Measurements from ENCODE around the gene TSNAX.

TSNAX gene

DNA sequence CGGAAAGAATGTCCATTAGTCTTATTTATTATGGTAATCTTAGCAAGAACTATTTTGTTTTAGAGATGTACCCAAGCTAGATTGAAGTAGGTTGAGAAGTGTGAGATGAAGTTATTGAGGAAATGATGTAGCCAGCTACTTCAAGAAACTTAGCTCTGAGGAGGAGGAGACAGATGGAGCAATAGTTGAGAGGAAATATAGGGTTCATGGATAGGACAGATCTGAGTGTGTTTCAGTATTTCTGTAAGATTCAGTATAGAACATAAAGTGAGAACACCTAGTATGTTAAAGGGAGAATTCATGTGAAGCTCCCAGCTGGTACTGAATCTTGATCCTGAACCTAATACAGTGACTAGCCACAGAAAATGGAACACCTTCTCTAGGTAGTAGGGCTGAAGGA, 28.9 kb downstream of the TSNAX start:
- TF ChIP-seq, protein P1, sequence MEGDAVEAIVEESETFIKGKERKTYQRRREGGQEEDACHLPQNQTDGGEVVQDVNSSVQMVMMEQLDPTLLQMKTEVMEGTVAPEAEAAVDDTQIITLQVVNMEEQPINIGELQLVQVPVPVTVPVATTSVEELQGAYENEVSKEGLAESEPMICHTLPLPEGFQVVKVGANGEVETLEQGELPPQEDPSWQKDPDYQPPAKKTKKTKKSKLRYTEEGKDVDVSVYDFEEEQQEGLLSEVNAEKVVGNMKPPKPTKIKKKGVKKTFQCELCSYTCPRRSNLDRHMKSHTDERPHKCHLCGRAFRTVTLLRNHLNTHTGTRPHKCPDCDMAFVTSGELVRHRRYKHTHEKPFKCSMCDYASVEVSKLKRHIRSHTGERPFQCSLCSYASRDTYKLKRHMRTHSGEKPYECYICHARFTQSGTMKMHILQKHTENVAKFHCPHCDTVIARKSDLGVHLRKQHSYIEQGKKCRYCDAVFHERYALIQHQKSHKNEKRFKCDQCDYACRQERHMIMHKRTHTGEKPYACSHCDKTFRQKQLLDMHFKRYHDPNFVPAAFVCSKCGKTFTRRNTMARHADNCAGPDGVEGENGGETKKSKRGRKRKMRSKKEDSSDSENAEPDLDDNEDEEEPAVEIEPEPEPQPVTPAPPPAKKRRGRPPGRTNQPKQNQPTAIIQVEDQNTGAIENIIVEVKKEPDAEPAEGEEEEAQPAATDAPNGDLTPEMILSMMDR (IDR thresholded peaks at IDR 0.05; ENCODE audit: extremely low read depth, insufficient read depth, missing control alignments) = no peak
- no peak for DNase-seq (ENCODE audit: low spot score)
- in situ Hi-C loops (cut with MboI; ENCODE audit: low pct_unique_long_range_greater_than_20kb, low sequenced_read_pairs, unreplicated experiment) = no loop called here

DNA sequence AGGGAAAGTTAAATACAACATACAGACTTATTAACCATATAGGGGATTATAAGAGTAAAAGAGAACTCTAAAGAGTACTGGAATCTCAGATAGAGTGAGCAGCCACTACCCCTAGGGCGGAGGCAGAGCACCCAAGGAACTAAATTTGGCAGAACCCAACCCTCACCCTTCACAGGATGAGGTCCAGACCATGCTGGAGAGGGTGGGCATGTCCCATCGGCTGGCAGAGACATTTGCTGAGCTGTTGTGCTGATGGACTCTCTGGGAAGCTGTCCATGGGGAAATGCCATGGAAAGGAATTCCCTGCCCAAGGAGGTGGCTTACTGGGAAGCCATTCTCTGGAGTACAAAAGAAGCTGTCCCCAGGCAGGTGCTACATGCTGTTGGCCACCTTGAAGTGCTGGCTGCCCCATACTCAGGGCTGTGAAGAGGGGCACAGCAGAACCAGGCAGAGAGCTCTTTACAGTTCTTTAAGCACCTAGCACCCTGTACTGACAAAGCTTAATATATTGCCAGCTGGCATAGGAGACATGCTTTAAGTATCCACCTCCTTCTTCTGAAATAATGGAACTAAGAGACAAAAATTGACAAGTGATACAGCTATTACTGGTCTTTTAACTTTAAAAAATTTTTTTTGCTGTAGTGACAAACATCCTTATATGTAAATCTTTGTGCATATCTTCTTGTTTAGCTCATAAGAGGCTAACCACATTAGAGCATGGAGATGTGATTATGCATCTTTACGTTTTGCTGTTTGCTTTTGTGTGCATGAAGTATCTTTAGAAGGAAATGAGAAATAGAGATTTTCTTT, 29.6 kb downstream of the TSNAX start:
- no peak for DNase-seq (ENCODE audit: low spot score)
- TF ChIP-seq, protein P1 (IDR thresholded peaks at IDR 0.05; ENCODE audit: extremely low read depth, insufficient read depth, missing control alignments) = no peak
- in situ Hi-C loops (cut with MboI; ENCODE audit: low pct_unique_long_range_greater_than_20kb, low sequenced_read_pairs, unreplicated experiment) = no loop called here

DNA sequence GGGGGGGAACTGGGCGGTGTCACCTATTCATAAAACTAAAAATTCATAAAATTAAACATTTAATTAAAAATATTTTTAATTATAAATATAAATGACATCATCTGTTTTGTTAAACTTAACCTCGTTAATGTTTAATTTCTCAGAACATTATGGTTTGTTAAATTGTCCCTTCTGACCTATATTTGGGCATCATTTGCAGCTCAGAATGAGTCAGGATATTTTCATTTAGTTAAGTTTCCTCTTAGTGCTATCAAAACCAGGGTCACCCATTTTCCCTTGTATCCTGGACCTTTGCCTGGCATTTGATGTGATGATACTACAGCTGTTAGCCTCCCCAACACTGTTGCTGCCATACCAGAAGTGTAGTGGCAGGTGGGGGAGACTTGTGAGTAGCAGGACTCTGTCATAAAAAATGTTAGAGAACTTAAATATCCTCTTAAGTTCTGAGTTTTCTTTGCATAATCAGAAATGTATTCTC, 30.3 kb downstream of the TSNAX start:
- in situ Hi-C loops (cut with MboI; ENCODE audit: low pct_unique_long_range_greater_than_20kb, low sequenced_read_pairs, unreplicated experiment) = no loop called here
- TF ChIP-seq, protein P1 (IDR thresholded peaks at IDR 0.05; ENCODE audit: extremely low read depth, insufficient read depth, missing control alignments) = no peak
- DNase-seq (ENCODE audit: low spot score) = no peak

DNA sequence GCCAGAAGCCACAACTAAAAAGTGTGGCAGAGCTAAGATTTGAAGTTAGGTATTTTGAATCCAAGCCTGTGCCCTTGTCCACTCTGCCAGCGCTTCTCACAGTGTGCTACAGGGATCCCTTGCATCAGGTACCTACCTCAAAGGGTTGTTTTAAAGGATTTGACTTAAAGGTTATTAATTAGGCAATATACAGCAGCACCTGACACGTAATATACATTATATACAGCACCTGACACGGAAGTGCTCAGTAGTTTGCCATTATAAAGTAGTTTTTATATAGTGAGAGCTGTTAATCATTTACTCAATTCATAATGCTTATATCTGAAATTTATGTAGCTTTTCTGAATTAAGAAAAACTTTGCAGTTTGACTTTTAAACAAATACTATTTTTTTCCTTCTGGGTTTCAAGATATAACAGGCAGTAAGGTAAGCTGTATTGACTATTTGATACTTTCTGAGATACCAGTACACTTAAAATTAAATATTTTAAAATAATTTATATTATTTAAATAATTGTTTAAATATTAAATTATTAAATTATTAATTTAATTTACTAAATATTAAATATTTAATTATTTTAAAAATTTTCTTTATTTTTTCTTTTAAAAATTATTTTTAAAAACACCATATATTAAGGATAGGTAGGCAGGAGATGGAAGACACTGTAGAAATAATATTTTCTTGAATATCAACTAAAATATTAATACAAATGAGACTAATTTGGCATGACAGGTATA, 33.3 kb downstream of the TSNAX start:
- in situ Hi-C loops (cut with MboI; ENCODE audit: low pct_unique_long_range_greater_than_20kb, low sequenced_read_pairs, unreplicated experiment) = no loop called here
- no peak for DNase-seq (ENCODE audit: low spot score)
- TF ChIP-seq, protein P1 (IDR thresholded peaks at IDR 0.05; ENCODE audit: extremely low read depth, insufficient read depth, missing control alignments) = no peak

GRCh38 chr1:231563247-231563646, 34.8 kb downstream of the TSNAX start:
- in situ Hi-C loops (cut with MboI; ENCODE audit: low pct_unique_long_range_greater_than_20kb, low sequenced_read_pairs, unreplicated experiment) = no loop called here

DNA sequence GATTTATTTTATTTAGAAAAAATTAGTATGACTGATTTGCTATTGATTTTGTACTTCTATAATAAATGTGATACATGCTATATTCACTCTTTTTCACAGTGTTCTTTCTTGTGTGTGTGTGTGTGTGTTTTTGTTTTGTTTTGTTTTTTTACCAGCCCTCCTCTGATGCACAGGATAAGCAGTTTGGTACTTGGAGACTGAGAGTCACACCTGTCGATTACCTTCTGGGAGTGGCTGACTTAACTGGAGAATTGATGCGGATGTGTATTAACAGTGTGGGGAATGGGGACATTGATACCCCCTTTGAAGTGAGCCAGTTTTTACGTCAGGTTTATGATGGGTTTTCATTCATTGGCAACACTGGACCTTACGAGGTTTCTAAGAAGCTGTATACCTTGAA, 35.9 kb downstream of the TSNAX start:
- no peak for DNase-seq (ENCODE audit: low spot score)
- in situ Hi-C loops (cut with MboI; ENCODE audit: low pct_unique_long_range_greater_than_20kb, low sequenced_read_pairs, unreplicated experiment) = no loop called here
- TF ChIP-seq, protein P1 (IDR thresholded peaks at IDR 0.05; ENCODE audit: extremely low read depth, insufficient read depth, missing control alignments) = no peak

More at GRCh38 chr1:231563247-231563646, 34.8 kb downstream of the TSNAX start:
- TF ChIP-seq, protein P1 (IDR thresholded peaks at IDR 0.05; ENCODE audit: extremely low read depth, insufficient read depth, missing control alignments) = no peak
- DNase-seq (ENCODE audit: low spot score) = no peak
